ENCODE measurements around the gene LILRA6. TPM values are rescaled to one million over a fixed set of nuclear protein-coding genes. Genes with fewer than 3 reads are reported as not detected.
"Not testable (repeated sequence)": the region's sequence is repeated elsewhere in the genome, so short reads cannot be mapped to it uniquely, and the experiment has no call there.

LILRA6 gene
- total RNA-seq, 1 experiment from 2014 or later = not detected

DNA sequence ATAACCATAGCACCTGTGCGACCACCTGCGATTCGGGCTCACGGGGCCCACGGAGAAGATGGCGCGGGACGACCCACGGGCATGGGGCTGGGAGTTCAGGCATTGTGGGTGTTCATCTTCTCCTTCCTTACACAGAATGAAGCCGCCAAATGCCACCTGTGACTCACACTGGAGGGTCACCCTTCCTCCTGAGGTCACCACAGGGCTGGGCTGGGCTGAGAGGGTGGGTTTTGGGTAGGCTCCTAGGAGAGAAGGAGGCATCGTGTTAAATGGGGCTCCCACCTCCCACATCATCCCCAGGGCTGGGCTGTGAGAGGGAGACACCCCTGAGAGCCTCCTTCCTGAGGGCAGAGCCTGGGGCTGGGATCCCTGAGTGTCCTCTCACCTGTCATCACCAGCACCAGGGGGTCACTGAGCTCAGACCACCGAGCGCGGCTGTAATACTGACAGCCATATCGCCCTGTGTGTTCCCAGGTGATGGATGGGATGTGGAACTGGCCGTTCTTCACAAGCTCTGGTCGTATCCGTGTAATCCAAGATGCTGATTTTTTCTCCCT lies 36.9 kb upstream of the LILRA6 start:
- DNase-seq (ENCODE audit: low spot score) = no peak
- Histone ChIP-seq H3K4me3 (ENCODE audit: low read depth, low read length, poor library complexity, severe bottlenecking) (no peak overlapping the region), H3K27me3 (replicated peaks; ENCODE audit: insufficient read depth, low read depth, low read length, poor library complexity) (peaks cover 24% of the 10 kb centered on the region), H3K9me3 (ENCODE audit: low read depth, low read length, poor library complexity, severe bottlenecking) (no peaks in the 10 kb centered on the region), H3K27ac (ENCODE audit: low read depth, low read length, poor library complexity, severe bottlenecking) (no peak overlapping the region), H3K4me1 (ENCODE audit: insufficient read depth, low read length, poor library complexity, severe bottlenecking) (no peaks in the 10 kb centered on the region), H3K36me3 (ENCODE audit: insufficient read depth, low read length, poor library complexity, severe bottlenecking) (no peaks in the 10 kb centered on the region)
- no TSS peak for BruUV-seq (replicated peaks)
- ChIA-PET POLR2A (ENCODE audit: low non-redundant PET) (no interaction called here), CTCF (no interaction called here)
- TF ChIP-seq EZH2 (IDR thresholded peaks at IDR 0.05; ENCODE audit: borderline replicate concordance, low read depth, low read length, poor library complexity, severe bottlenecking) = no peak
- TF ChIP-seq, protein P1, sequence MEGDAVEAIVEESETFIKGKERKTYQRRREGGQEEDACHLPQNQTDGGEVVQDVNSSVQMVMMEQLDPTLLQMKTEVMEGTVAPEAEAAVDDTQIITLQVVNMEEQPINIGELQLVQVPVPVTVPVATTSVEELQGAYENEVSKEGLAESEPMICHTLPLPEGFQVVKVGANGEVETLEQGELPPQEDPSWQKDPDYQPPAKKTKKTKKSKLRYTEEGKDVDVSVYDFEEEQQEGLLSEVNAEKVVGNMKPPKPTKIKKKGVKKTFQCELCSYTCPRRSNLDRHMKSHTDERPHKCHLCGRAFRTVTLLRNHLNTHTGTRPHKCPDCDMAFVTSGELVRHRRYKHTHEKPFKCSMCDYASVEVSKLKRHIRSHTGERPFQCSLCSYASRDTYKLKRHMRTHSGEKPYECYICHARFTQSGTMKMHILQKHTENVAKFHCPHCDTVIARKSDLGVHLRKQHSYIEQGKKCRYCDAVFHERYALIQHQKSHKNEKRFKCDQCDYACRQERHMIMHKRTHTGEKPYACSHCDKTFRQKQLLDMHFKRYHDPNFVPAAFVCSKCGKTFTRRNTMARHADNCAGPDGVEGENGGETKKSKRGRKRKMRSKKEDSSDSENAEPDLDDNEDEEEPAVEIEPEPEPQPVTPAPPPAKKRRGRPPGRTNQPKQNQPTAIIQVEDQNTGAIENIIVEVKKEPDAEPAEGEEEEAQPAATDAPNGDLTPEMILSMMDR (conservative IDR thresholded peaks at IDR 0.05; ENCODE audit: low read depth, low read length) = no peak
- intact Hi-C loops (cut with micrococcal nuclease; ENCODE audit: unreplicated experiment) = no loop called here

DNA sequence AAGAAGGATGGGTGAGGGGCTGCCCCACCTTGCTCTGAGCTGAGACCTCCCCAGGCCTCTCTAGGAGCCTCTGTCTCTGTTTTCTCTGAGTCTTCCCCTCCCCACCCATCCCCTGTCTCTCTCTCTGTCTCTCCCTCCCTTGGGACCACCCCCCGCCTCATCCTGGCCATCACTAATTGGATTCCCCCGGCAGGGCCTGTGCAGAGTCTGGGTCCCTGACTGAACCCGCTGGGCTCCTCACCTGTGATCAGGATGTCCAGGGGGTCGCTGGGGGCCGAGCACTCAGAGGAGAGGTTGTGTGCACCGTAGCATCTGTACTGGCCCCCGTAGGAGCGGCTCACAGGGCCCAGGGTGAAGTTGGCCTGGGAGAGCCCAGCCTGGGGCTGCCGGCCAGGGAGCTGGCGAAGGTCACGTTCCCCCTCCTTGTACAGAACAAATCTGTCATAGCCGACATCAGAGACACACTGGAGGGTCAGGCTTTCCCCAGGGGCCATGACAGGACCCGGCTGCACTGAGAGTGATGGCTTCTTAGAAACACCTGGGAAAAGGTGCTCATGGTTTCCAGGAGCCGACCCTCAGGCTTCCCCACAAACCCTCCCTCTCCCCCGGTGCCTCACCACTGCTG lies 36.1 kb upstream of the LILRA6 start:
- BruUV-seq (replicated peaks); H3K9me3 ChIP-seq (ENCODE audit: low read depth, low read length, poor library complexity, severe bottlenecking); intact Hi-C loops (cut with micrococcal nuclease; ENCODE audit: unreplicated experiment); DNase-seq (ENCODE audit: low spot score); CTCF ChIA-PET; H3K36me3 ChIP-seq (ENCODE audit: insufficient read depth, low read length, poor library complexity, severe bottlenecking); POLR2A ChIA-PET (ENCODE audit: low non-redundant PET); H3K4me3 ChIP-seq (ENCODE audit: low read depth, low read length, poor library complexity, severe bottlenecking); H3K27ac ChIP-seq (ENCODE audit: low read depth, low read length, poor library complexity, severe bottlenecking); H3K4me1 ChIP-seq (ENCODE audit: insufficient read depth, low read length, poor library complexity, severe bottlenecking): not testable (repeated sequence)
- peaks cover 30% of the 10 kb centered on the region for H3K27me3 ChIP-seq (replicated peaks; ENCODE audit: insufficient read depth, low read depth, low read length, poor library complexity)

DNA sequence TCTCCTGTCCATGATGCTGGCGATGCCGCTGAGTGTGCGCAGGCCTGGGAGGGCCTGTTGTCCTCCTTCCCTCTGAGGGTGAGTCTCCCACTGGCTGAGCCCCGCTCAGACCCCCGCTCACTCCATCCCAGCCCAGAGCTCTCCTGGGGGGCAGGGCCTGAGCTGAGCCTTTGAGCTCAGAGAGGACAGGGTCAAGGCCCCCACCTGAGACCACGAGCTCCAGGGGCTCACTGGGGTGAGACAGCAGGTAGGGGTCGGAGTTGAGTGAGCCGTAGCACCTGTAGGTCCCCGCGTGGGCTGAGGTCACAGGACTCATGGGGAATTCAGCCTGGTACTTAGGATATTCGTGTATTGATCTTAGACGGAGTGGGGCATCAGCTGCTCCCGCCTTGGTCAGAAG lies 35.5 kb upstream of the LILRA6 start:
- H3K27ac ChIP-seq (ENCODE audit: low read depth, low read length, poor library complexity, severe bottlenecking); H3K4me3 ChIP-seq (ENCODE audit: low read depth, low read length, poor library complexity, severe bottlenecking); POLR2A ChIA-PET (ENCODE audit: low non-redundant PET); intact Hi-C loops (cut with micrococcal nuclease; ENCODE audit: unreplicated experiment); BruUV-seq (replicated peaks); H3K36me3 ChIP-seq (ENCODE audit: insufficient read depth, low read length, poor library complexity, severe bottlenecking); H3K4me1 ChIP-seq (ENCODE audit: insufficient read depth, low read length, poor library complexity, severe bottlenecking); CTCF ChIA-PET; DNase-seq (ENCODE audit: low spot score); H3K9me3 ChIP-seq (ENCODE audit: low read depth, low read length, poor library complexity, severe bottlenecking): not testable (repeated sequence)
- peaks cover 29% of the 10 kb centered on the region for H3K27me3 ChIP-seq (replicated peaks; ENCODE audit: insufficient read depth, low read depth, low read length, poor library complexity)

DNA sequence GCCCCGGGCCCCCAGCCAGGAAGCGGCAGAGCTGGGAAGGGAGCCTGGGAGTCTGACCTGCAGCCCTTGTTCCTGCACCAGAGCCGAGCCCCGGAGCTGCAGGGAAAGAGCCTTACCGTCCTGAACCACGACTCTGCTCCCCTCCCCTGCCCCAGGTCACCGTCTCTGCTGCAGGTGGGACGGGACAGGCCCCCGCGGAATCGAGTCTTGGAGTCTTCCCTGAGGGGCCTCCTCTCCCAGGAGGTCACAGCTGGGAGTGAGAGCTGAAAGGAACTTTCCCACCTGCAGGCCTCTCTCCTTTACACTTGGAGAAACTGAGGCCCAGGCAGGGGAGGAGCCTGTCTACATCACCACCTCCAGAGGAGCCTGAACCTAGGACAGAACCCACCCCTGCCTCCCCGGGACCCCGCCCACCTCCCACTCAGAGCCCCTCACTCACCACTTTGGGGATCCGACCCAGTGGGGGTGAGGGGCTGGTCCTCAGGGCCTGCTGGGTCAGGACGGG lies 34.6 kb upstream of the LILRA6 start:
- H3K4me3 ChIP-seq (ENCODE audit: low read depth, low read length, poor library complexity, severe bottlenecking); H3K36me3 ChIP-seq (ENCODE audit: insufficient read depth, low read length, poor library complexity, severe bottlenecking); CTCF ChIA-PET; H3K4me1 ChIP-seq (ENCODE audit: insufficient read depth, low read length, poor library complexity, severe bottlenecking); H3K9me3 ChIP-seq (ENCODE audit: low read depth, low read length, poor library complexity, severe bottlenecking); POLR2A ChIA-PET (ENCODE audit: low non-redundant PET); BruUV-seq (replicated peaks); intact Hi-C loops (cut with micrococcal nuclease; ENCODE audit: unreplicated experiment); H3K27ac ChIP-seq (ENCODE audit: low read depth, low read length, poor library complexity, severe bottlenecking); DNase-seq (ENCODE audit: low spot score): not testable (repeated sequence)
- H3K27me3 ChIP-seq (replicated peaks; ENCODE audit: insufficient read depth, low read depth, low read length, poor library complexity) = peaks cover 28% of the 10 kb centered on the region

Data from A673 (cell line).